Measurements from ENCODE around the gene NECTIN1.

NECTIN1 gene

GRCh38 chr11:119592642-119593041 is 136.4 kb downstream of the NECTIN1 start:
- H3K36me3 ChIP-seq (ENCODE audit: control insufficient read depth, insufficient read depth, low read length) = no peaks in the 10 kb centered on the region
- no peak overlapping the region for H3K9ac ChIP-seq (ENCODE audit: low read depth, low read length)
- H3K4me3 ChIP-seq (ENCODE audit: low read depth, low read length) = no peak overlapping the region
- H3K27ac ChIP-seq (ENCODE audit: low read depth, low read length) = no peak overlapping the region
- no peaks in the 10 kb centered on the region for H3K9me3 ChIP-seq (ENCODE audit: control insufficient read depth, insufficient read depth, low read length)
- H3K27me3 ChIP-seq (ENCODE audit: control insufficient read depth, insufficient read depth, low read length) = no peaks in the 10 kb centered on the region
- H3K4me1 ChIP-seq (ENCODE audit: control insufficient read depth, insufficient read depth, low read length) = peaks cover 17% of the 10 kb centered on the region

GRCh38 chr11:119591836-119592310 is 137.1 kb downstream of the NECTIN1 start:
- no peak overlapping the region for H3K9ac ChIP-seq (ENCODE audit: low read depth, low read length)
- peaks cover 17% of the 10 kb centered on the region for H3K4me1 ChIP-seq (ENCODE audit: control insufficient read depth, insufficient read depth, low read length)
- H3K36me3 ChIP-seq (ENCODE audit: control insufficient read depth, insufficient read depth, low read length) = no peaks in the 10 kb centered on the region
- H3K9me3 ChIP-seq (ENCODE audit: control insufficient read depth, insufficient read depth, low read length) = no peaks in the 10 kb centered on the region
- no peaks in the 10 kb centered on the region for H3K27me3 ChIP-seq (ENCODE audit: control insufficient read depth, insufficient read depth, low read length)
- H3K4me3 ChIP-seq (ENCODE audit: low read depth, low read length) = no peak overlapping the region
- peak overlapping the region; percentile 75 for H3K27ac ChIP-seq (ENCODE audit: low read depth, low read length)

GRCh38 chr11:119590651-119591351 is 138.2 kb downstream of the NECTIN1 start:
- no peak overlapping the region for H3K4me3 ChIP-seq (ENCODE audit: low read depth, low read length)
- no peaks in the 10 kb centered on the region for H3K9me3 ChIP-seq (ENCODE audit: control insufficient read depth, insufficient read depth, low read length)
- H3K36me3 ChIP-seq (ENCODE audit: control insufficient read depth, insufficient read depth, low read length) = no peaks in the 10 kb centered on the region
- peaks cover 19% of the 10 kb centered on the region for H3K4me1 ChIP-seq (ENCODE audit: control insufficient read depth, insufficient read depth, low read length)
- H3K27me3 ChIP-seq (ENCODE audit: control insufficient read depth, insufficient read depth, low read length) = peaks cover 4% of the 10 kb centered on the region
- H3K27ac ChIP-seq (ENCODE audit: low read depth, low read length) = peak overlapping the region; percentile 75
- H3K9ac ChIP-seq (ENCODE audit: low read depth, low read length) = no peak overlapping the region

GRCh38 chr11:119589001-119589400 is 140.0 kb downstream of the NECTIN1 start:
- Histone ChIP-seq H3K9me3 (ENCODE audit: control insufficient read depth, insufficient read depth, low read length) (no peaks in the 10 kb centered on the region), H3K27ac (ENCODE audit: low read depth, low read length) (no peak overlapping the region)

More at GRCh38 chr11:119589001-119589400, 140.0 kb downstream of the NECTIN1 start:
- H3K36me3 ChIP-seq (ENCODE audit: control insufficient read depth, insufficient read depth, low read length) = no peaks in the 10 kb centered on the region
- H3K9ac ChIP-seq (ENCODE audit: low read depth, low read length) = no peak overlapping the region
- H3K4me3 ChIP-seq (ENCODE audit: low read depth, low read length) = no peak overlapping the region
- H3K4me1 ChIP-seq (ENCODE audit: control insufficient read depth, insufficient read depth, low read length) = peaks cover 29% of the 10 kb centered on the region
- H3K27me3 ChIP-seq (ENCODE audit: control insufficient read depth, insufficient read depth, low read length) = peaks cover 17% of the 10 kb centered on the region
